Measurements from ENCODE around the gene CAPN14. TPM values are rescaled to one million over a fixed set of nuclear protein-coding genes. Genes with fewer than 3 reads are reported as not detected.

Gene CAPN14
- total and polyA plus RNA-seq, 2 of the 4 experiments (the other 2 are of a cell fraction), result under 0.01 to 0.09 TPM

DNA sequence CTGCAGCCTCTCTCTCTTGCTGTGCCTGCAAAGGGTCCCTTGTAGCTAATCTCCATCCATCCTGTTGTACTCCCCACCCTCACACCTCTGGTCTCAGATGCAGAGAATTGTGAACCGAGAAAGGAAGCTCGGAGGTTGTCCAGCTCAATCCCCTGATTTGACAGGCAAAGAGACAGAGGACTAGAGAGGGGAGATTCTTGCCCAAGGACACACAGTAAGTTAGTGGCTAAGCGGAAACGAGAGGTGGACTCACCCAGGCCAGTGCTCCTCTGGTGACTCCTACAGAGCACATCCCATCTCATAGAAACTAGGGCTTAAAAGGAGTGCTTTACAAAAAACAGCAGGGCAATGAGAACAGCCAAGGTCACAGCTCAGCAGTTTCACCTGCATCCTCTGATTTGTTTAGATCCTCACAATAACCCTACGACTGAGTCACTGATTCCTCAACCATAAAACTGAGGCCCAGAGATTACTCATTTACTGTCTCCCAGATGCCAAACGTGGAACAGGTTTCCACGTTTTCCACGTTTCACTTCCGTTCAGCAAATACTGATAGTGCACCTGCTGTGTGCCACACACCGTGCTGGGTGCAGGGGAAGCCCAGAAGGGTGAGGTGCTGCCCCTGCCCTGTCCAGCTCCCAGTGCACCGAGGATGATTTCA is 38.7 kb upstream of the CAPN14 start:
- Histone ChIP-seq H4K8ac (ENCODE audit: low read depth in 2 of 2, low read length in 2 of 2) (no peak overlapping the region), H3K4me1 (ENCODE audit: control insufficient read depth, insufficient read depth, low read length) (no peaks in the 10 kb centered on the region), H3K23ac (ENCODE audit: low read depth, low read length) (no peak overlapping the region), H3K56ac (ENCODE audit: extremely low read depth, insufficient read depth, low read length) (no peak overlapping the region), H3K9ac (ENCODE audit: low read depth, low read length) (no peak overlapping the region), H3K27ac (ENCODE audit: insufficient read depth, low read length) (no peak overlapping the region), H3K14ac (replicated peaks; ENCODE audit: low read depth, low read length) (no peak overlapping the region), H3K79me1 (ENCODE audit: low read depth in 1 of 2, low read length in 2 of 2) (0 out of 4 replicates have a peak, but pooled peaks cover 0 to 3% of the 10 kb centered on the region in 2 experiments), H3K9me3 (ENCODE audit: control insufficient read depth, insufficient read depth, low read length) (no peaks in the 10 kb centered on the region), H2BK120ac (ENCODE audit: low read depth, low read length) (no peak overlapping the region), H2AFZ (replicated peaks; ENCODE audit: low read length, poor library complexity) (no peak overlapping the region), H3K27me3 (ENCODE audit: control insufficient read depth, insufficient read depth, low read length) (no peaks in the 10 kb centered on the region), H4K5ac (ENCODE audit: low read depth, low read length) (no peak overlapping the region), H2AK5ac (ENCODE audit: low read depth, low read length) (no peak overlapping the region), H3K4ac (ENCODE audit: low read depth, low read length) (no peak overlapping the region), H4K91ac (ENCODE audit: insufficient read depth, low read depth, low read length) (no peak overlapping the region), H2AK9ac (replicated peaks; ENCODE audit: low read depth, low read length, poor library complexity) (no peak overlapping the region), H4K20me1 (ENCODE audit: insufficient read depth, low read length) (no peaks in the 10 kb centered on the region), H3K36me3 (ENCODE audit: control insufficient read depth, insufficient read depth, low read length) (peaks cover 36% of the 10 kb centered on the region), H3K18ac (ENCODE audit: low read depth, low read length) (no peak overlapping the region), H2BK20ac (ENCODE audit: low read depth, low read length) (no peak overlapping the region), H3K4me3 (ENCODE audit: insufficient read depth, low read depth, low read length) (no peak overlapping the region), H3K9me1 (ENCODE audit: insufficient read depth, low read length) (peaks cover 8% of the 10 kb centered on the region; the same call in 1 of the 2 replicates), H2BK5ac (ENCODE audit: low read depth, low read length, poor library complexity, severe bottlenecking) (no peak overlapping the region), H3K4me2 (ENCODE audit: low read depth, low read length) (no peak overlapping the region), H2BK15ac (ENCODE audit: low read depth, low read length) (no peak overlapping the region)
- intact Hi-C loops (cut with micrococcal nuclease) (no loop called here), in situ Hi-C loops (cut with MboI; ENCODE audit: low sequenced_read_pairs) (no loop called here), dilution Hi-C loops (cut with HindIII; ENCODE audit: low sequenced_read_pairs, unreplicated experiment) (no loop called here)
- DNase-seq (peak; percentile 35), ATAC-seq (ENCODE audit: low read depth) (no peak; the same call in 1 of the 2 replicates)
- ChIA-PET CTCF (no interaction called here), POLR2A (ENCODE audit: unreplicated experiment) (no interaction called here)
- 75% methylated on average over 1 of the region's 11 CpGs; no CpG with 5 or more reads in 1 of the 2 experiments for WGBS, 2 experiments (ENCODE audit: extremely low coverage in 2 of 2, insufficient read length in 1 of 2)
- TF ChIP-seq MXI1 (IDR thresholded peaks at IDR 0.05; ENCODE audit: borderline replicate concordance, low read depth, low read length), result no peak
- TF ChIP-seq BHLHE40 (IDR thresholded peaks at IDR 0.05; ENCODE audit: low read depth, low read length), result no peak
- TF ChIP-seq, protein P1, sequence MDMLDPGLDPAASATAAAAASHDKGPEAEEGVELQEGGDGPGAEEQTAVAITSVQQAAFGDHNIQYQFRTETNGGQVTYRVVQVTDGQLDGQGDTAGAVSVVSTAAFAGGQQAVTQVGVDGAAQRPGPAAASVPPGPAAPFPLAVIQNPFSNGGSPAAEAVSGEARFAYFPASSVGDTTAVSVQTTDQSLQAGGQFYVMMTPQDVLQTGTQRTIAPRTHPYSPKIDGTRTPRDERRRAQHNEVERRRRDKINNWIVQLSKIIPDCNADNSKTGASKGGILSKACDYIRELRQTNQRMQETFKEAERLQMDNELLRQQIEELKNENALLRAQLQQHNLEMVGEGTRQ (IDR thresholded peaks at IDR 0.05; ENCODE audit: low read depth, low read length), result no peak
- no peak for TF ChIP-seq MAZ (IDR thresholded peaks at IDR 0.05; ENCODE audit: borderline replicate concordance, low read depth, low read length)
- no peak for TF ChIP-seq NFE2L2 (IDR thresholded peaks at IDR 0.05; ENCODE audit: low read depth, low read length)
- no peak for TF ChIP-seq CTCF (conservative IDR thresholded peaks at IDR 0.05; ENCODE audit: low read depth, low read length)
- no peak for TF ChIP-seq RCOR1 (IDR thresholded peaks at IDR 0.05; ENCODE audit: insufficient replicate concordance, low read length)
- TF ChIP-seq MAFK (IDR thresholded peaks at IDR 0.05; ENCODE audit: low read depth, low read length), result no peak
- TF ChIP-seq RFX5 (IDR thresholded peaks at IDR 0.05; ENCODE audit: low read depth, low read length), result no peak
- no peak for TF ChIP-seq RAD21 (IDR thresholded peaks at IDR 0.05; ENCODE audit: low read length)
- TF ChIP-seq CHD1 (IDR thresholded peaks at IDR 0.05; ENCODE audit: low read depth, low read length), result no peak
- TF ChIP-seq, protein P2, sequence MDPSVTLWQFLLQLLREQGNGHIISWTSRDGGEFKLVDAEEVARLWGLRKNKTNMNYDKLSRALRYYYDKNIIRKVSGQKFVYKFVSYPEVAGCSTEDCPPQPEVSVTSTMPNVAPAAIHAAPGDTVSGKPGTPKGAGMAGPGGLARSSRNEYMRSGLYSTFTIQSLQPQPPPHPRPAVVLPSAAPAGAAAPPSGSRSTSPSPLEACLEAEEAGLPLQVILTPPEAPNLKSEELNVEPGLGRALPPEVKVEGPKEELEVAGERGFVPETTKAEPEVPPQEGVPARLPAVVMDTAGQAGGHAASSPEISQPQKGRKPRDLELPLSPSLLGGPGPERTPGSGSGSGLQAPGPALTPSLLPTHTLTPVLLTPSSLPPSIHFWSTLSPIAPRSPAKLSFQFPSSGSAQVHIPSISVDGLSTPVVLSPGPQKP (IDR thresholded peaks at IDR 0.05; ENCODE audit: borderline replicate concordance, low read depth, low read length), result no peak
- no peak for TF ChIP-seq CEBPB (IDR thresholded peaks at IDR 0.05; ENCODE audit: low read depth, low read length)
- TF ChIP-seq SMC3 (IDR thresholded peaks at IDR 0.05; ENCODE audit: low read depth, low read length), result no peak
- no peak for TF ChIP-seq FOS (IDR thresholded peaks at IDR 0.05; ENCODE audit: low read depth, low read length)
- no peak for TF ChIP-seq POLR2A (IDR thresholded peaks at IDR 0.05; ENCODE audit: low read depth, low read length)
- BruUV-seq (replicated peaks), result no TSS peak
